HG03460 (cell line): ENCODE results near the gene PRR29.
"Not testable (repeated sequence)": the region's sequence is repeated elsewhere in the genome, so short reads cannot be mapped to it uniquely, and the experiment has no call there.

Source experiments
- ATAC-seq: cut with Tn5 transposase; IDR thresholded peaks from one replicate; pipeline ENCODE4 v1.9.1; 2021; ENCODE audit not compliant: unreplicated experiment

Gene PRR29

GRCh38 chr17:63973930-63974593 is 24.1 kb upstream of the PRR29 start:
- no peak for ATAC-seq

GRCh38 chr17:63974594-63975192 is 23.5 kb upstream of the PRR29 start:
- no peak for ATAC-seq

GRCh38 chr17:63975541-63976092 is 22.5 kb upstream of the PRR29 start:
- no peak for ATAC-seq

- no peak for ATAC-seq
Observed at GRCh38 chr17:63976702-63977101, 21.4 kb upstream of the PRR29 start.

- ATAC-seq = no peak
Observed at GRCh38 chr17:63978272-63979200, 19.6 kb upstream of the PRR29 start.

GRCh38 chr17:63982641-63983040 is 15.5 kb upstream of the PRR29 start:
- not testable (repeated sequence) for ATAC-seq

- ATAC-seq = no peak
Observed at GRCh38 chr17:63983320-63983719, 14.8 kb upstream of the PRR29 start.

GRCh38 chr17:63984236-63984635 is 13.9 kb upstream of the PRR29 start:
- no peak for ATAC-seq

- ATAC-seq = no peak
Observed at GRCh38 chr17:63984651-63985386, 13.3 kb upstream of the PRR29 start.

- ATAC-seq = no peak
Observed at GRCh38 chr17:63985387-63986140, 12.6 kb upstream of the PRR29 start.

GRCh38 chr17:63986821-63987220 is 11.3 kb upstream of the PRR29 start:
- ATAC-seq = no peak

- no peak for ATAC-seq
Observed at GRCh38 chr17:63987221-63988126, 10.7 kb upstream of the PRR29 start.

- ATAC-seq = no peak
Observed at GRCh38 chr17:63988127-63988478, 10.0 kb upstream of the PRR29 start.

- no peak for ATAC-seq
Observed at GRCh38 chr17:63988741-63989621, 9.2 kb upstream of the PRR29 start.

GRCh38 chr17:63989622-63990345 is 8.4 kb upstream of the PRR29 start:
- ATAC-seq = no peak

GRCh38 chr17:63991611-63992010 is 6.5 kb upstream of the PRR29 start:
- ATAC-seq = no peak

- no peak for ATAC-seq
Observed at GRCh38 chr17:63993368-63993985, 4.7 kb upstream of the PRR29 start.
